PC-3 (cell line): ENCODE measurements around the gene ARHGEF2.
"Not testable (repeated sequence)": the region's sequence is repeated elsewhere in the genome, so short reads cannot be mapped to it uniquely, and the experiment has no call there.

ENCODE experiments used
- EZH2 ChIP-seq: fragments of 300-600 bp; sonication (generic); IDR thresholded peaks from one replicate; pipeline ENCODE4 v1.6.1; 2017; ENCODE audit warnings: antibody characterized with exemption, mild to moderate bottlenecking, low read length; ENCODE audit not compliant: unreplicated experiment
- EZH2phosphoT487 ChIP-seq: fragments of 300-600 bp; sonication (generic); IDR thresholded peaks from 2 replicates; pipeline ENCODE4 v1.6.1; 2018; ENCODE audit warnings: mild to moderate bottlenecking, antibody characterized with exemption, low read length, borderline replicate concordance
- TF ChIP-seq, protein P1 (sequence below): fragments of 300-600 bp; sonication (generic); conservative IDR thresholded peaks from 2 replicates; pipeline ENCODE4 v1.5.1; 2017; ENCODE audit warnings: antibody characterized with exemption, low read depth, mild to moderate bottlenecking, low read length

GRCh38 chr1:155930725-155931124 is 47.6 kb downstream of the ARHGEF2 start:
- TF ChIP-seq, protein P1, sequence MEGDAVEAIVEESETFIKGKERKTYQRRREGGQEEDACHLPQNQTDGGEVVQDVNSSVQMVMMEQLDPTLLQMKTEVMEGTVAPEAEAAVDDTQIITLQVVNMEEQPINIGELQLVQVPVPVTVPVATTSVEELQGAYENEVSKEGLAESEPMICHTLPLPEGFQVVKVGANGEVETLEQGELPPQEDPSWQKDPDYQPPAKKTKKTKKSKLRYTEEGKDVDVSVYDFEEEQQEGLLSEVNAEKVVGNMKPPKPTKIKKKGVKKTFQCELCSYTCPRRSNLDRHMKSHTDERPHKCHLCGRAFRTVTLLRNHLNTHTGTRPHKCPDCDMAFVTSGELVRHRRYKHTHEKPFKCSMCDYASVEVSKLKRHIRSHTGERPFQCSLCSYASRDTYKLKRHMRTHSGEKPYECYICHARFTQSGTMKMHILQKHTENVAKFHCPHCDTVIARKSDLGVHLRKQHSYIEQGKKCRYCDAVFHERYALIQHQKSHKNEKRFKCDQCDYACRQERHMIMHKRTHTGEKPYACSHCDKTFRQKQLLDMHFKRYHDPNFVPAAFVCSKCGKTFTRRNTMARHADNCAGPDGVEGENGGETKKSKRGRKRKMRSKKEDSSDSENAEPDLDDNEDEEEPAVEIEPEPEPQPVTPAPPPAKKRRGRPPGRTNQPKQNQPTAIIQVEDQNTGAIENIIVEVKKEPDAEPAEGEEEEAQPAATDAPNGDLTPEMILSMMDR, result not testable (repeated sequence)
- TF ChIP-seq EZH2, EZH2phosphoT487: not testable (repeated sequence)
